Measurements from ENCODE around the gene TFG.

- TF ChIP-seq, protein P1, sequence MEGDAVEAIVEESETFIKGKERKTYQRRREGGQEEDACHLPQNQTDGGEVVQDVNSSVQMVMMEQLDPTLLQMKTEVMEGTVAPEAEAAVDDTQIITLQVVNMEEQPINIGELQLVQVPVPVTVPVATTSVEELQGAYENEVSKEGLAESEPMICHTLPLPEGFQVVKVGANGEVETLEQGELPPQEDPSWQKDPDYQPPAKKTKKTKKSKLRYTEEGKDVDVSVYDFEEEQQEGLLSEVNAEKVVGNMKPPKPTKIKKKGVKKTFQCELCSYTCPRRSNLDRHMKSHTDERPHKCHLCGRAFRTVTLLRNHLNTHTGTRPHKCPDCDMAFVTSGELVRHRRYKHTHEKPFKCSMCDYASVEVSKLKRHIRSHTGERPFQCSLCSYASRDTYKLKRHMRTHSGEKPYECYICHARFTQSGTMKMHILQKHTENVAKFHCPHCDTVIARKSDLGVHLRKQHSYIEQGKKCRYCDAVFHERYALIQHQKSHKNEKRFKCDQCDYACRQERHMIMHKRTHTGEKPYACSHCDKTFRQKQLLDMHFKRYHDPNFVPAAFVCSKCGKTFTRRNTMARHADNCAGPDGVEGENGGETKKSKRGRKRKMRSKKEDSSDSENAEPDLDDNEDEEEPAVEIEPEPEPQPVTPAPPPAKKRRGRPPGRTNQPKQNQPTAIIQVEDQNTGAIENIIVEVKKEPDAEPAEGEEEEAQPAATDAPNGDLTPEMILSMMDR (IDR thresholded peaks at IDR 0.05; ENCODE audit: low read depth, low read length, poor library complexity, severe bottlenecking): no peak
- TF ChIP-seq EZH2phosphoT487 (IDR thresholded peaks at IDR 0.05; ENCODE audit: borderline replicate concordance, low read length): no peak
Observed at GRCh38 chr3:100796556-100796955, 87.3 kb downstream of the TFG start.

All from DOHH2 (cell line).